GM12878 (cell line): ENCODE data around the gene REPIN1. TPM values are rescaled to one million over a fixed set of nuclear protein-coding genes. Genes with fewer than 3 reads are reported as not detected.
A peak's percentile ranks its signal among the peaks of the same experiment; 100 is the strongest.

ENCODE experiments used
- CREM ChIP-seq: IDR thresholded peaks from 2 replicates; pipeline ENCODE4 v1.6.1; 2014; ENCODE audit warnings: antibody characterized with exemption, low read depth
- CUX1 ChIP-seq: IDR thresholded peaks from 2 replicates; pipeline ENCODE4 v1.6.1; 2012; ENCODE audit warnings: improper control_type of control experiment, low read depth, low read length; ENCODE audit not compliant: insufficient replicate concordance
- E2F4 ChIP-seq: IDR thresholded peaks from 2 replicates; pipeline ENCODE4 v1.6.1; 2012; ENCODE audit warnings: low read depth, low read length, improper control_type of control experiment
- EGR1 ChIP-seq, 2 experiments: IDR thresholded peaks; 1 replicate in 1 of 2; 2 replicates in 1 of 2; pipeline ENCODE4 v1.6.1; 2011 to 2012; ENCODE audit warnings: low read depth in 2 of 2, low read length in 2 of 2, borderline replicate concordance in 1 of 2, mild to moderate bottlenecking in 1 of 2, moderate library complexity in 1 of 2
- IRF4 ChIP-seq: IDR thresholded peaks from 2 replicates; pipeline ENCODE4 v1.6.1; 2011; ENCODE audit warnings: low read depth, low read length
- IRF5 ChIP-seq: fragments of 450-650 bp; IDR thresholded peaks from 2 replicates; pipeline ENCODE4 v1.6.1; 2017; ENCODE audit warnings: borderline replicate concordance
- MAX ChIP-seq: IDR thresholded peaks from 2 replicates; pipeline ENCODE4 v1.6.1; 2012; ENCODE audit warnings: low read depth, low read length, improper control_type of control experiment
- MEF2B ChIP-seq: fragments of 450-650 bp; IDR thresholded peaks from 2 replicates; pipeline ENCODE4 v1.6.1; 2018; ENCODE audit warnings: mild to moderate bottlenecking, moderate library complexity; ENCODE audit not compliant: partially characterized antibody, poor library complexity, severe bottlenecking
- MTA2 ChIP-seq: fragments of 450-650 bp; IDR thresholded peaks from 2 replicates; pipeline ENCODE4 v1.6.1; 2016; ENCODE audit warnings: low read depth, mild to moderate bottlenecking, moderate library complexity
- NFIC ChIP-seq: IDR thresholded peaks from 2 replicates; pipeline ENCODE4 v1.6.1; 2012; ENCODE audit warnings: low read depth, mild to moderate bottlenecking, inconsistent platforms, low read length, moderate library complexity
- RAD21 ChIP-seq: IDR thresholded peaks from 2 replicates; pipeline ENCODE4 v1.6.1; 2011; ENCODE audit warnings: mild to moderate bottlenecking, low read depth, low read length, moderate library complexity; ENCODE audit not compliant: insufficient read depth
- RELA ChIP-seq: fragments of 450-650 bp; IDR thresholded peaks from 2 replicates; pipeline ENCODE4 v1.8.0; 2014; ENCODE audit warnings: borderline replicate concordance; ENCODE audit not compliant: partially characterized antibody
- SKIL ChIP-seq: fragments of 450-650 bp; IDR thresholded peaks from 2 replicates; pipeline ENCODE4 v1.6.1; 2017; ENCODE audit warnings: mild to moderate bottlenecking, low read depth, inconsistent platforms; ENCODE audit not compliant: poor library complexity, severe bottlenecking
- ZNF217 ChIP-seq: fragments of 450-650 bp; IDR thresholded peaks from 2 replicates; pipeline ENCODE4 v1.6.1; 2017; ENCODE audit warnings: antibody characterized with exemption, mild to moderate bottlenecking
- polyA plus RNA-seq, 11 experiments: library from polyadenylated mRNA; depleted of rRNA in 4 of 11; unstranded in 6 of 11; stranded (reverse) in 5 of 11; fragments of >200 nt; fragmentation: Nextera tagmentation in 4 of 11; fragmentation: Illumina TruSeq in 1 of 11; extraction: Ambion mirVana in 4 of 11; extraction: Trizol in 1 of 11; gene quantifications; 1 replicate in 1 of 11; 2 replicates in 10 of 11; pipeline versions ENCODE4 v1.2.1 to v1.2.3, GENCODE V29; 2011 to 2016; ENCODE audit warnings: inconsistent platforms in 2 of 11, missing spikeins in 2 of 11, low read depth in 1 of 11
- total RNA-seq, 4 experiments: library from RNA; depleted of rRNA in 3 of 4; stranded (reverse); fragments of >200 nt in 3 of 4; fragmentation: Illumina TruSeq in 1 of 4; extraction: Trizol in 1 of 4; gene quantifications; 2 replicates each; pipeline versions ENCODE4 v1.2.1 to v1.2.3, GENCODE V29; 2013 to 2021

Gene REPIN1
- total and polyA plus RNA-seq, 10 of the 15 experiments (the other 5 are each of a cell fraction or from before 2014, with no cell fraction given), result 5.1 to 172 (median 76.9) TPM

GRCh38 chr7:150368884-150369747, 494 bp downstream of the REPIN1 start (continued):
- TF ChIP-seq MTA2 (peak; percentile 54; the same call in 1 of the 2 replicates), EGR1 (IDR thresholded peaks at IDR 0.05; ENCODE audit: borderline replicate concordance in 1 of 2, low read depth in 2 of 2, low read length in 2 of 2) (peak in 1 of 2 experiments; percentile 93; a peak in 2 of 3 replicates), CREM (0 out of 2 replicates have a peak, but pooled peaks have one; percentile 36), CUX1 (no peak), RAD21 (no peak), MAX (no peak), IRF4 (no peak; the same call in 1 of the 2 replicates), MEF2B (peak; percentile 60), NFIC (peak; percentile 38; the same call in 1 of the 2 replicates), RELA (no peak), SKIL (peak; percentile 60), IRF5 (no peak), E2F4 (no peak), ZNF217 (no peak)
